Tibial artery (tissue), 4 donors: ENCODE measurements around the gene LZTS2.

Experiments
- DNase-seq, 2 donors: peaks; one replicate each; pipeline ENCODE4 v3.0.0-alpha.2; 2019
- H3K27ac ChIP-seq, 2 donors: fragments of 200-600 bp; sonication (generic) in 1 of 2; 1 replicate in 1 of 2; 2 replicates in 1 of 2; pipeline ENCODE4 v1.5.1; 2018 to 2019; ENCODE audit warnings: mild to moderate bottlenecking in 1 of 2
- H3K27me3 ChIP-seq, 2 donors: fragments of 200-600 bp; sonication (generic) in 1 of 2; one replicate each; pipeline versions ENCODE4 v1.5.1 to v1.6.0; 2016 to 2019
- H3K36me3 ChIP-seq, 3 donors: fragments of 200-600 bp; sonication (generic) in 2 of 3; one replicate each; pipeline ENCODE4 v1.5.1; 2016 to 2019; ENCODE audit warnings: mild to moderate bottlenecking in 2 of 3
- H3K4me1 ChIP-seq, 4 donors: fragments of 200-600 bp; sonication (generic) in 2 of 4; 1 replicate in 3 of 4; 2 replicates in 1 of 4; pipeline ENCODE4 v1.5.1; 2016 to 2019
- H3K4me3 ChIP-seq, 2 donors: fragments of 200-600 bp; sonication (generic) in 1 of 2; 1 replicate in 1 of 2; 2 replicates in 1 of 2; pipeline ENCODE4 v1.5.1; 2018 to 2019; ENCODE audit warnings: mild to moderate bottlenecking in 2 of 2
- H3K9me3 ChIP-seq, 3 donors: fragments of 200-600 bp; sonication (generic) in 1 of 3; one replicate each; pipeline ENCODE4 v1.5.1; 2016 to 2019
- intact Hi-C: fragments of 100-400 bp; cut with DNase I; formaldehyde crosslinking; loops from one replicate; pipeline ENCODE4 v1.15.0; 2023; ENCODE audit warnings: low total_unique reads
- TF ChIP-seq, protein P1 (sequence below), 2 experiments: fragments of 200-600 bp in 1 of 2; fragments of 450-650 bp in 1 of 2; IDR thresholded peaks; one replicate each; pipeline ENCODE4 v1.5.1; 2017 to 2019; ENCODE audit warnings: antibody characterized with exemption in 2 of 2, mild to moderate bottlenecking in 1 of 2, moderate library complexity in 1 of 2

LZTS2 gene

DNA sequence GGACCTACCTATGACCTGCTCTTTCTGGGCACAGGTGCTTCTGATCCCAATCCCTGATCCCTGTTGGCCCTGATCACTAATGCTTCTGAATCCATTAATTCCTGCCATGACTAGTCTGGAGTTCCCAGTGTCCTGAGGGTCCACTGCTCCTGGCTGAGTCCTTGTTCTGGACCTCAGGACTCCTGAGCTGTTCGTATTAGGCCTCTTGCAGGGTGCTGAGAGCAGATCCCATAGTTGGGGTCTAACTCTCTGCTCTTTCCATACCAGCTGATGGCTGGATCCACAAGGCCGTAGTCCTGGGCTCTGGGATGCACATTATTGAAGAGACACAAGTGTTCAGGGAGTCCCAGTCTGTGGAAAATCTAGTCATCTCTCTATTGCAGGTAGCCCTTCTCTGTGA, 19.3 kb upstream of the LZTS2 start:
- TF ChIP-seq, protein P1, sequence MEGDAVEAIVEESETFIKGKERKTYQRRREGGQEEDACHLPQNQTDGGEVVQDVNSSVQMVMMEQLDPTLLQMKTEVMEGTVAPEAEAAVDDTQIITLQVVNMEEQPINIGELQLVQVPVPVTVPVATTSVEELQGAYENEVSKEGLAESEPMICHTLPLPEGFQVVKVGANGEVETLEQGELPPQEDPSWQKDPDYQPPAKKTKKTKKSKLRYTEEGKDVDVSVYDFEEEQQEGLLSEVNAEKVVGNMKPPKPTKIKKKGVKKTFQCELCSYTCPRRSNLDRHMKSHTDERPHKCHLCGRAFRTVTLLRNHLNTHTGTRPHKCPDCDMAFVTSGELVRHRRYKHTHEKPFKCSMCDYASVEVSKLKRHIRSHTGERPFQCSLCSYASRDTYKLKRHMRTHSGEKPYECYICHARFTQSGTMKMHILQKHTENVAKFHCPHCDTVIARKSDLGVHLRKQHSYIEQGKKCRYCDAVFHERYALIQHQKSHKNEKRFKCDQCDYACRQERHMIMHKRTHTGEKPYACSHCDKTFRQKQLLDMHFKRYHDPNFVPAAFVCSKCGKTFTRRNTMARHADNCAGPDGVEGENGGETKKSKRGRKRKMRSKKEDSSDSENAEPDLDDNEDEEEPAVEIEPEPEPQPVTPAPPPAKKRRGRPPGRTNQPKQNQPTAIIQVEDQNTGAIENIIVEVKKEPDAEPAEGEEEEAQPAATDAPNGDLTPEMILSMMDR (IDR thresholded peaks at IDR 0.05): no peak
- Histone ChIP-seq H3K4me1 (no peaks in the 10 kb centered on the region), H3K9me3 (no peaks in the 10 kb centered on the region), H3K36me3 (peaks cover 13 to 86% (median 50%) of the 10 kb centered on the region in 3 donors), H3K27ac (no peak overlapping the region), H3K27me3 (no peaks in the 10 kb centered on the region), H3K4me3 (no peak overlapping the region)
- intact Hi-C loops: no loop called here
- DNase-seq: peak in 1 of 2 donors; percentile 19

DNA sequence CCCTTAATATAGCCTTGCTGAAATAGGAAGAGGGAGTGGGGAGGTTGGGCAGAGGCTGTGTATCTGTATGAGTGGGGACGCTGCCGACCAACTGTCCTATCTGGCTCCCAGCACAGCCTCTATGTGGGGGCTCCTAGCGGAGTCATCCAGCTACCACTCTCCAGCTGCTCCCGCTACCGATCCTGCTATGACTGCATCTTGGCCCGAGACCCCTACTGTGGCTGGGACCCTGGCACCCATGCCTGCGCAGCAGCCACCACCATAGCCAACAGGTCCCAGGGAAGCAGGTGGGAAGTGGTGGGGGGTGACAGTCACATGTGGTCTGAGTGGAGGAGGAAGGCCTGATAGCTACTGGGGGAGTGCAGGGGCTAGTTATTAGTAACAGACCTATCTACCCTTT, 18.9 kb upstream of the LZTS2 start:
- no peaks in the 10 kb centered on the region for H3K27me3 ChIP-seq
- H3K4me1 ChIP-seq: peaks cover 0 to under 1% (median 0%) of the 10 kb centered on the region in 4 donors
- DNase-seq: peak in 1 of 2 donors; percentile 38
- H3K27ac ChIP-seq: no peak overlapping the region
- TF ChIP-seq, protein P1 (IDR thresholded peaks at IDR 0.05): no peak
- intact Hi-C loops: no loop called here
- H3K4me3 ChIP-seq: no peak overlapping the region
- H3K9me3 ChIP-seq: no peaks in the 10 kb centered on the region
- H3K36me3 ChIP-seq: peaks cover 13 to 90% (median 50%) of the 10 kb centered on the region in 3 donors

DNA sequence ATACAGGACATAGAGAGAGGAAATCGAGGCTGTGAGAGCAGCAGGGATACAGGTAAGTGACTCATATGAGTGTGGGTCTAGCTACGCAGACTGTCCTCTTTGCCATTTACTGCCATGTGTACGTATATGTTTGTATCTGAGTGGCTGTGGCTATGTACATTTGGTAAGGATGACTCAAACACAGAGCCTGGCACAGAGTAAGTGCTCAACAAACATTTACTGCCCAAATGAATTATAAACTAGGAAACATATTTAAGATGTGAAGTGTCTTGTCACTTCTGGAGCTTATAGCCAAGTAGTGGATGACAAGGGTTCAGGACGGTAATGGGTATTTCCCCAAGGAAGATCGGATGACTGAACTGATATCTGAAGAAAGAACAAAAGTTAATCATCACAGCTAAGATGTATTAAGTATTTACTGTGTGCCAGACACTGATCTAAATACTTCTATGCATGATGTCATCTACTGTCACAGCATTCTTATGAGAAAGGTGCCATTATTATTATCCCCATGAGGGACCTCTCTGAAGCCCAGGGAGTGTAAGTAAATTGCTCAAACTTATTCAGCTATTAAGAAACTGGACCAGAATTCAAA, 18.3 kb upstream of the LZTS2 start:
- Histone ChIP-seq H3K4me3 (no peak overlapping the region), H3K27ac (no peak overlapping the region), H3K4me1 (peaks cover 0 to 6% (median 3%) of the 10 kb centered on the region in 4 donors), H3K27me3 (no peaks in the 10 kb centered on the region), H3K9me3 (no peaks in the 10 kb centered on the region), H3K36me3 (peaks cover 13 to 92% (median 50%) of the 10 kb centered on the region in 3 donors)
- intact Hi-C loops: no loop called here
- TF ChIP-seq, protein P1 (IDR thresholded peaks at IDR 0.05): no peak
- no peak for DNase-seq

DNA sequence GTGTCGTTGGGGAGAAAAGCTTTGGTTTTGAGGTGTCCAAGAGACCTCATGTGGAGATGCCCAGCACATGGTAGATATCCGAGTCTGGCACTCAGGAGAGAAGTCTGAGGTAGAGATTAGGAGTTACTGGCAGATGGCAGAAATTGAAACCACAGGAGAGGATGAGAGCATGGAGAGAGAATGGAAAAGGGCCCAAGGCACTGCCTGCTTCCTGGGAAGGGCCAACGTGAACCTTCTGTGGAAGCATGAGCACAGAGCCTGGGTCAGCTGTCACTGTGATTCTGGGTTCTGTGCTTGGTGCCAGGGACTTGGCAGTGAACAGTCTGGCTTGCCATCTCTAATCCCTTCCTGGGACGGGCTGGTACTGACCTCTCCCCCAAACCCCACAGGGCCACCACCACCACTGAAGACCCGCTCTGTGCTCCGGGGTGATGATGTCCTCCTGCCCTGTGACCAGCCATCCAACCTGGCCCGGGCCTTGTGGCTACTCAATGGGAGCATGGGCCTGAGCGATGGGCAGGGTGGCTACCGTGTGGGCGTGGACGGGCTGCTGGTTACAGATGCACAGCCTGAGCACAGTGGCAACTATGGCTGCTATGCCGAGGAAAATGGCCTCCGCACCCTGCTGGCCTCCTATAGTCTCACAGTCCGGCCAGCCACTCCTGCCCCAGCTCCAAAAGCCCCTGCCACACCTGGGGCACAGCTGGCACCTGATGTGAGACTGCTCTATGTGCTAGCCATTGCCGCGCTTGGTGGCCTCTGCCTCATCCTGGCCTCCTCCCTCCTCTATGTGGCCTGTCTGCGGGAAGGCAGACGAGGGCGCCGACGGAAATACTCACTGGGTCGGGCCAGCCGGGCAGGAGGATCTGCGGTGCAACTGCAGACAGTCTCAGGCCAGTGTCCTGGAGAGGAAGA, 16.4 kb upstream of the LZTS2 start:
- Histone ChIP-seq H3K4me3 (no peak overlapping the region), H3K36me3 (peaks cover 13 to 77% (median 45%) of the 10 kb centered on the region in 3 donors), H3K27me3 (no peaks in the 10 kb centered on the region), H3K4me1 (peaks cover 0 to 20% (median 16%) of the 10 kb centered on the region in 4 donors), H3K9me3 (no peaks in the 10 kb centered on the region), H3K27ac (no peak overlapping the region)
- peak in 1 of 2 donors; percentile 62 for DNase-seq
- intact Hi-C loops: no loop called here
- TF ChIP-seq, protein P1 (IDR thresholded peaks at IDR 0.05): no peak

DNA sequence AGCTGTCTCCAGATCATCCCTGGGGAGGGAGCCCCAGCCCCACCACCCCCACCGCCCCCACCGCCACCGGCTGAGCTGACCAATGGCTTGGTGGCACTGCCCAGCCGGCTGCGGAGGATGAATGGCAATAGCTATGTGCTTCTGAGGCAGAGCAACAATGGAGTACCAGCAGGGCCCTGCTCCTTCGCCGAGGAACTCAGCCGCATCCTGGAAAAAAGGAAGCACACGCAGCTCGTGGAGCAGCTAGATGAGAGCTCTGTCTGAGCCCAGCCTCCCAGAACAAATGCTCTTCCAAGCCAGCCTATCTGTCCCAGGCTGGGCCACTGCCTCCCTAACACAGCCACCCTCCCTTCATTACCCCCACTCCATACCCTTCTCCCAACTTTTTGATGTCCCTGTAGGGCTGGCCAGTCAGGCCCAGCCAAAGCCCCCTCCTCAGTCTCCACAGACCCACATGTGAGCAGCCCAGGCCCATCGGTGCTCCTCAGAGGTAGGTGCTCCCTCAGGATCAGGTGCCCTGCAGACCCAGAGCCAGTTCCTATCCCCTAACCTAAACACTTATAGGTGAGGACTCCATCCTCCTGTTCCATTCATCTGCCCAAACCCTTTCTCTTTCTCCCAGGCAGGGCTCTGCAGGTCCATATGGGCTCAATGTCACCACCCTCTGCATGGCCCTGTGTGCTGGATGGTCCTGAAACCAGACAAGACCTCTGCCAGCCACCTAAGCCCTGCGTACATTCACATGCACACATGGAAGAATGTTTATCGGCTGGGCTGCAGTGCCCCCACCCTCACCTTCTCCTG, 15.5 kb upstream of the LZTS2 start:
- intact Hi-C loops: no loop called here
- H3K4me3 ChIP-seq: no peak overlapping the region
- DNase-seq: no peak
- H3K27ac ChIP-seq: no peak overlapping the region
- H3K9me3 ChIP-seq: no peaks in the 10 kb centered on the region
- H3K36me3 ChIP-seq: peaks cover 13 to 68% (median 41%) of the 10 kb centered on the region in 3 donors
- TF ChIP-seq, protein P1 (IDR thresholded peaks at IDR 0.05): no peak
- H3K27me3 ChIP-seq: no peaks in the 10 kb centered on the region
- peaks cover 0 to 29% (median 23%) of the 10 kb centered on the region in 4 donors for H3K4me1 ChIP-seq
